Breast epithelium (tissue), 4 donors: Measurements from ENCODE around the gene RNU1-3. TPM values are rescaled to one million over a fixed set of nuclear protein-coding genes. Genes with fewer than 3 reads are reported as not detected.
"Not testable (repeated sequence)": the region's sequence is repeated elsewhere in the genome, so short reads cannot be mapped to it uniquely, and the experiment has no call there.

Experiments used
- DNase-seq, 2 donors: peaks; one replicate each; pipeline ENCODE4 v3.0.0-alpha.2; 2019; ENCODE audit warnings: low spot score in 2 of 2
- H3K27ac ChIP-seq, 2 donors: fragments of 200-600 bp; sonication (generic) in 1 of 2; one replicate each; pipeline ENCODE4 v1.5.1; 2016 to 2019; ENCODE audit warnings: mild to moderate bottlenecking in 1 of 2
- H3K27me3 ChIP-seq, 2 donors: fragments of 200-600 bp; sonication (generic) in 1 of 2; one replicate each; pipeline versions ENCODE4 v1.5.1 to v1.6.0; 2017 to 2019; ENCODE audit warnings: control low read depth in 1 of 2, mild to moderate bottlenecking in 1 of 2
- H3K36me3 ChIP-seq: fragments of 200-600 bp; one replicate; pipeline ENCODE4 v1.5.1; 2019
- H3K4me1 ChIP-seq, 2 donors: fragments of 200-600 bp; sonication (generic); one replicate each; pipeline ENCODE4 v1.5.1; 2016 to 2019; ENCODE audit warnings: control low read depth in 1 of 2
- H3K4me3 ChIP-seq, 3 donors: fragments of 200-600 bp; sonication (generic); 1 replicate in 2 of 3; 2 replicates in 1 of 3; pipeline ENCODE4 v1.5.1; 2016 to 2019; ENCODE audit warnings: mild to moderate bottlenecking in 3 of 3, moderate library complexity in 2 of 3
- H3K9me3 ChIP-seq, 2 donors: fragments of 200-600 bp; sonication (generic) in 1 of 2; one replicate each; pipeline ENCODE4 v1.5.1; 2016 to 2019; ENCODE audit warnings: control low read depth in 1 of 2
- CTCF ChIP-seq, 3 donors: fragments of 450-650 bp; IDR thresholded peaks; one replicate each; pipeline ENCODE4 v1.5.1; 2016 to 2017; ENCODE audit warnings: antibody characterized with exemption in 3 of 3, mild to moderate bottlenecking in 3 of 3, moderate library complexity in 3 of 3
- POLR2A ChIP-seq: fragments of 450-650 bp; IDR thresholded peaks from one replicate; pipeline ENCODE4 v1.6.1; 2016; ENCODE audit warnings: antibody characterized with exemption, mild to moderate bottlenecking, moderate library complexity
- POLR2AphosphoS5 ChIP-seq, 3 donors: sonication (generic); formaldehyde crosslinking; IDR thresholded peaks; one replicate each; pipeline ENCODE4 v1.6.1; 2017; ENCODE audit warnings: antibody characterized with exemption in 3 of 3
- intact Hi-C: fragments of 100-400 bp; cut with DNase I; formaldehyde crosslinking; loops from one replicate; pipeline ENCODE4 v1.15.1; 2023; ENCODE audit warnings: low total_unique reads
- total RNA-seq, 3 donors: library from RNA; depleted of rRNA; stranded (reverse); fragments of >200 nt; gene quantifications; one replicate each; pipeline ENCODE4 v1.1.0, GENCODE V29; 2016

The RNU1-3 gene
- total RNA-seq, 3 donors from 2014 or later = under 0.01 TPM

DNA sequence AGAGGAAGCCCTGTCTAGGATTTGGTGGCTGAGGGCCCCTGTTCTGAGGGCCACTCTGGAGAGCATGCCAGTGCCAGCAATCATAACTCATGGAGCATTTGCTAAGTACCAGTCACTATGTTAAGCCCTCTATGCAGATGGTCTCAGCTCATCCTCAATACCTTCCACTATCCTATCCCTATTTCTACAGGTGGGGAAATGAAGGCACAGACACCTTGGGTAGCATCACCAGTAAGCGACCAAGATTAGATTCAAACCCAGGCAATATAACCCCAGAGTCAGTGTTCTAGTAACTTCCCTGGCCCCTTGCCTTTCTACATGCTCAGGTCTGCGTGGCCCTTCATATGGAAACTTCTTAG, 45.5 kb downstream of the RNU1-3 start:
- Histone ChIP-seq H3K27ac (no peak overlapping the region), H3K4me3 (no peak overlapping the region), H3K27me3 (no peaks in the 10 kb centered on the region), H3K36me3 (no peaks in the 10 kb centered on the region), H3K4me1 (peaks cover 3 to 4% of the 10 kb centered on the region in 2 donors), H3K9me3 (no peaks in the 10 kb centered on the region)
- DNase-seq = no peak
- intact Hi-C loops = no loop called here
- no peak for TF ChIP-seq CTCF (IDR thresholded peaks at IDR 0.05)
- TF ChIP-seq POLR2AphosphoS5 (IDR thresholded peaks at IDR 0.05) = no peak
- no peak for TF ChIP-seq POLR2A

- intact Hi-C loops, H3K4me1 ChIP-seq, H3K4me3 ChIP-seq, H3K9me3 ChIP-seq, H3K27me3 ChIP-seq, H3K27ac ChIP-seq, H3K36me3 ChIP-seq: not testable (repeated sequence)
- peak; percentile 23 to 53 for DNase-seq
Observed at GRCh38 chr1:16619803-16620501, 46.8 kb downstream of the RNU1-3 start.

DNA sequence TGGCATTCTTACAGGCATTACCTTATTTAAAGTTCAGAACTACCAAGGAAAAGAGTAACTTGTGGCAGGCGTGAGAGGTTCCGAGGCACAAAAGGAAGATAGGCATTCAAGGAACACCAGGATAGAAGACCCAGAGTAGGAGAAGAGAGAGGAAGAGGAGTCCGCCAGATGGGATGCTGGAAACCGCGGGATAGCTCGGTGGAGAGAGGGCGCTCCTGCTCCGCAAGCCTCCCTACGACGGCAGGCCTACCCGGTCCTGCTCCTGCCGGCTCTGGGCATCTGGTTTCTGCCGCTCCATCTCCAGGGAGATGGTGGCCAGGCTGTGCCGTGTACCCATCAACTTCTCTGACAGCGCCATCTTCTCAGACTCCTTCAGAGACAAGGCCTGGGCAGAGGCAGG, 48.0 kb downstream of the RNU1-3 start:
- no peak for TF ChIP-seq POLR2AphosphoS5 (IDR thresholded peaks at IDR 0.05)
- TF ChIP-seq POLR2A = no peak
- no peak for TF ChIP-seq CTCF (IDR thresholded peaks at IDR 0.05)
- Histone ChIP-seq H3K9me3 (no peaks in the 10 kb centered on the region), H3K4me3 (no peak overlapping the region), H3K36me3 (no peaks in the 10 kb centered on the region), H3K27me3 (no peaks in the 10 kb centered on the region), H3K27ac (no peak overlapping the region), H3K4me1 (peaks cover under 1 to 2% of the 10 kb centered on the region in 2 donors)
- intact Hi-C loops = no loop called here
- peak; percentile 18 to 61 for DNase-seq

GRCh38 chr1:16617778-16618580, 48.8 kb downstream of the RNU1-3 start:
- Histone ChIP-seq H3K36me3 (no peaks in the 10 kb centered on the region), H3K27me3 (no peaks in the 10 kb centered on the region), H3K4me1 (peaks cover 0 to 3% of the 10 kb centered on the region in 2 donors), H3K27ac (no peak overlapping the region), H3K9me3 (no peaks in the 10 kb centered on the region), H3K4me3 (no peak overlapping the region)
- TF ChIP-seq CTCF (IDR thresholded peaks at IDR 0.05) = no peak
- no peak for TF ChIP-seq POLR2AphosphoS5 (IDR thresholded peaks at IDR 0.05)
- TF ChIP-seq POLR2A = no peak
- intact Hi-C loops = no loop called here
- no peak for DNase-seq

GRCh38 chr1:16617114-16617631, 49.6 kb downstream of the RNU1-3 start:
- Histone ChIP-seq H3K27me3 (no peaks in the 10 kb centered on the region), H3K27ac (no peak overlapping the region), H3K4me1 (peaks cover 3 to 4% of the 10 kb centered on the region in 2 donors), H3K36me3 (no peaks in the 10 kb centered on the region), H3K9me3 (no peaks in the 10 kb centered on the region), H3K4me3 (no peak overlapping the region)
- peak in 1 of 2 donors; percentile 52 for DNase-seq
- intact Hi-C loops = no loop called here
- TF ChIP-seq CTCF (IDR thresholded peaks at IDR 0.05) (no peak), POLR2AphosphoS5 (IDR thresholded peaks at IDR 0.05) (peak in 1 of 3 donors; percentile 30), POLR2A (no peak)

Other genes starting within 250 kb of the RNU1-3 start
- not detected for gene SPATA21, start 229.5 kb downstream of the RNU1-3 start, total RNA-seq
- gene NECAP2, start 226.2 kb downstream of the RNU1-3 start, total RNA-seq = 10 to 100 TPM; 61.2 to 64.0 (median 62.9) TPM
- gene RNU1-1, start 152.7 kb downstream of the RNU1-3 start, total RNA-seq = under 1 TPM; under 0.01 TPM
- 10 to 100 TPM; 36.7 to 53.9 (median 42.7) TPM for gene NBPF1, start 53.4 kb downstream of the RNU1-3 start, total RNA-seq
- gene RNU1-4, start 73.6 kb upstream of the RNU1-3 start, total RNA-seq = under 1 TPM; under 0.01 TPM
- under 1 TPM; under 0.01 TPM for gene RNU1-2, start 229.0 kb upstream of the RNU1-3 start, total RNA-seq